MM.1S (cell line): ENCODE data around the gene CARTPT.

Experiments used
- DNase-seq: peaks from one replicate; pipeline ENCODE4 v3.0.0-alpha.2; 2015
- H2AFZ ChIP-seq: fragments of 300-600 bp; sonication (generic); 2 replicates; pipeline ENCODE4 v1.6.0; 2016; ENCODE audit warnings: antibody characterized with exemption, low read length
- H3F3A ChIP-seq: fragments of 300-600 bp; sonication (generic); 2 replicates; pipeline ENCODE4 v1.6.1; 2016; ENCODE audit warnings: mild to moderate bottlenecking, antibody characterized with exemption, low read length, moderate library complexity, mixed read lengths; ENCODE audit not compliant: insufficient read depth
- H3K27ac ChIP-seq: fragments of 300-600 bp; sonication (generic); 2 replicates; pipeline ENCODE4 v1.5.1; 2016; ENCODE audit warnings: mild to moderate bottlenecking, low read length
- H3K27me3 ChIP-seq: fragments of 300-600 bp; sonication (generic); replicated peaks from 2 replicates; pipeline ENCODE4 v1.6.0; 2016; ENCODE audit warnings: low read length; ENCODE audit not compliant: insufficient read depth
- H3K36me3 ChIP-seq: fragments of 300-600 bp; sonication (generic); replicated peaks from 2 replicates; pipeline ENCODE4 v1.6.1; 2016; ENCODE audit warnings: mild to moderate bottlenecking, low read length, mixed read lengths; ENCODE audit not compliant: insufficient read depth
- H3K4me1 ChIP-seq: fragments of 300-600 bp; sonication (generic); 2 replicates; pipeline ENCODE4 v1.6.1; 2016; ENCODE audit warnings: low read length, mixed read lengths
- H3K4me2 ChIP-seq: fragments of 300-600 bp; sonication (generic); 2 replicates; pipeline ENCODE4 v1.6.0; 2016; ENCODE audit warnings: low read depth, low read length
- H3K4me3 ChIP-seq: fragments of 300-600 bp; sonication (generic); 2 replicates; pipeline ENCODE4 v1.5.1; 2016; ENCODE audit warnings: low read length, mixed read lengths
- H3K79me2 ChIP-seq: fragments of 300-600 bp; sonication (generic); 2 replicates; pipeline ENCODE4 v1.6.1; 2016; ENCODE audit warnings: mixed run types, low read length, mixed read lengths
- H3K9ac ChIP-seq: fragments of 300-600 bp; sonication (generic); 2 replicates; pipeline ENCODE4 v1.6.1; 2016; ENCODE audit warnings: low read length, mixed read lengths
- H3K9me2 ChIP-seq: fragments of 300-600 bp; sonication (generic); replicated peaks from 2 replicates; pipeline ENCODE4 v1.6.1; 2016; ENCODE audit warnings: mild to moderate bottlenecking, low read length, mixed read lengths; ENCODE audit not compliant: insufficient read depth
- H3K9me3 ChIP-seq: fragments of 300-600 bp; sonication (generic); replicated peaks from 2 replicates; pipeline ENCODE4 v1.6.1; 2016; ENCODE audit warnings: mild to moderate bottlenecking, low read length, mixed read lengths; ENCODE audit not compliant: insufficient read depth
- H4K20me1 ChIP-seq: fragments of 300-600 bp; sonication (generic); 2 replicates; pipeline ENCODE4 v1.6.1; 2016; ENCODE audit warnings: mild to moderate bottlenecking, low read length, moderate library complexity, mixed read lengths; ENCODE audit not compliant: insufficient read depth
- CTCF ChIP-seq: fragments of 300-600 bp; sonication (generic); IDR thresholded peaks from 2 replicates; pipeline ENCODE4 v1.5.1; 2016; ENCODE audit warnings: antibody characterized with exemption, low read length, mixed read lengths
- EZH2 ChIP-seq: fragments of 300-600 bp; sonication (generic); optimal IDR thresholded peaks from 2 replicates; pipeline ENCODE3; 2017; ENCODE audit warnings: low read depth, mild to moderate bottlenecking, antibody characterized with exemption, low read length, mixed read lengths
- EZH2phosphoT487 ChIP-seq: fragments of 300-600 bp; sonication (generic); IDR thresholded peaks from 2 replicates; pipeline ENCODE4 v1.6.1; 2018; ENCODE audit warnings: antibody characterized with exemption, low read length

The CARTPT gene

GRCh38 chr5:71731015-71731414, 11.9 kb downstream of the CARTPT start:
- no peaks in the 10 kb centered on the region for H3K9me3 ChIP-seq

GRCh38 chr5:71732011-71732410, 12.9 kb downstream of the CARTPT start:
- Histone ChIP-seq H3K4me1 (no peaks in the 10 kb centered on the region), H3K79me2 (no peaks in the 10 kb centered on the region), H3K27me3 (no peaks in the 10 kb centered on the region), H3K4me3 (no peak overlapping the region), H3K9me2 (no peaks in the 10 kb centered on the region), H3F3A (no peaks in the 10 kb centered on the region), H3K27ac (no peak overlapping the region), H3K9me3 (no peaks in the 10 kb centered on the region), H2AFZ (no peak overlapping the region), H3K4me2 (no peak overlapping the region), H4K20me1 (no peaks in the 10 kb centered on the region), H3K9ac (no peak overlapping the region), H3K36me3 (no peaks in the 10 kb centered on the region)
- TF ChIP-seq CTCF = no peak
- no peak for TF ChIP-seq EZH2
- TF ChIP-seq EZH2phosphoT487 = no peak
- no peak for DNase-seq

More at GRCh38 chr5:71731015-71731414, 11.9 kb downstream of the CARTPT start:
- no peak overlapping the region for H3K4me3 ChIP-seq
- H3K4me2 ChIP-seq = no peak overlapping the region
- no peak overlapping the region for H2AFZ ChIP-seq
- H4K20me1 ChIP-seq = no peaks in the 10 kb centered on the region
- H3K27me3 ChIP-seq = no peaks in the 10 kb centered on the region
- H3K79me2 ChIP-seq = no peaks in the 10 kb centered on the region
- H3K4me1 ChIP-seq = no peaks in the 10 kb centered on the region
- no peak for DNase-seq
- H3F3A ChIP-seq = no peaks in the 10 kb centered on the region
- TF ChIP-seq EZH2 = no peak
- TF ChIP-seq EZH2phosphoT487 = no peak
- TF ChIP-seq CTCF = no peak
- no peak overlapping the region for H3K27ac ChIP-seq
- H3K9ac ChIP-seq = no peak overlapping the region
- no peaks in the 10 kb centered on the region for H3K36me3 ChIP-seq
- no peaks in the 10 kb centered on the region for H3K9me2 ChIP-seq

- H3K27ac ChIP-seq = no peak overlapping the region
- no peaks in the 10 kb centered on the region for H4K20me1 ChIP-seq
- H3K9ac ChIP-seq = no peak overlapping the region
- no peak overlapping the region for H3K4me2 ChIP-seq
- 0 out of 2 replicates have a peak, but pooled peaks cover 5% of the 10 kb centered on the region for H3K4me1 ChIP-seq
- no peak overlapping the region for H3K4me3 ChIP-seq
- no peaks in the 10 kb centered on the region for H3K36me3 ChIP-seq
- H3K79me2 ChIP-seq = no peaks in the 10 kb centered on the region
- H3K9me3 ChIP-seq = no peaks in the 10 kb centered on the region
- no peaks in the 10 kb centered on the region; the same call in 1 of the 2 replicates for H3K27me3 ChIP-seq
- no peak overlapping the region for H2AFZ ChIP-seq
- no peak for DNase-seq
- H3K9me2 ChIP-seq = no peaks in the 10 kb centered on the region
- H3F3A ChIP-seq = no peaks in the 10 kb centered on the region
- TF ChIP-seq CTCF = no peak
Measured at GRCh38 chr5:71734141-71734540, 15.1 kb downstream of the CARTPT start.
